Measurements from ENCODE around the gene ARL16.

DNA sequence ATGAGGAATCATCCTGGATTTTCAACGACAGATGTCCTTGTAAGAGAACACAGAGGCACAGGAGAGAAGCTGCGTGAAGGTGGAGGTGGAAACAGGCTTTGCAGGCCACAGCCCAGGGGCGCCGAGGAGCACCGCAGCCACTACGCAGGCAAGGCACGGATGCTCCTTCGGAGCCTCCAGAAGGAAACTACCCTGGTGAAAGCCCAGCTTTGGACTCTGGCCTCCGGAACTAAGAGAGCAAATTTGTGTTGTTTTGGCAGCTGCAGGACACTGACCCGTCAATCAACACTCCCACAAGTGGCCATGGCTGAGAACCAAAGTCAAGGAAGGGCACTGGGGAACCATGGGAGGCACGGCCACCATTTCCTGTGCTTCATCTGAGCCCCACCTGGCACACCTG lies 3.4 kb downstream of the ARL16 start:
- TF ChIP-seq POLR2A (IDR thresholded peaks at IDR 0.05), result no peak
- TF ChIP-seq CTCF (IDR thresholded peaks at IDR 0.05), result no peak

Measured in testis (tissue), 2 donors.